Ishikawa (cell line): ENCODE measurements around the gene BMERB1.
A peak's percentile ranks its signal among the peaks of the same experiment; 100 is the strongest.

Source experiments
- CEBPB ChIP-seq: IDR thresholded peaks from 2 replicates; pipeline ENCODE4 v1.6.1; 2012
- CREB1 ChIP-seq: IDR thresholded peaks from 2 replicates; pipeline ENCODE4 v1.6.1; 2012; ENCODE audit warnings: low read depth
- EGR1 ChIP-seq: IDR thresholded peaks from 2 replicates; pipeline ENCODE4 v1.6.1; 2012
- EP300 ChIP-seq: IDR thresholded peaks from 2 replicates; pipeline ENCODE4 v1.6.1; 2012; ENCODE audit warnings: borderline replicate concordance
- FOXM1 ChIP-seq: IDR thresholded peaks from 2 replicates; pipeline ENCODE4 v1.6.1; 2012; ENCODE audit warnings: low read depth, borderline replicate concordance
- NFIC ChIP-seq: IDR thresholded peaks from 2 replicates; pipeline ENCODE4 v1.6.1; 2012
- RAD21 ChIP-seq: IDR thresholded peaks from 2 replicates; pipeline ENCODE4 v1.6.1; 2012; ENCODE audit warnings: low read depth
- TAF1 ChIP-seq: IDR thresholded peaks from 2 replicates; pipeline ENCODE4 v1.6.1; 2012; ENCODE audit warnings: low read depth, mild to moderate bottlenecking
- TCF12 ChIP-seq: IDR thresholded peaks from 2 replicates; pipeline ENCODE4 v1.6.1; 2012; ENCODE audit warnings: low read depth
- TEAD4 ChIP-seq: IDR thresholded peaks from 2 replicates; pipeline ENCODE4 v1.6.1; 2012
- YY1 ChIP-seq: IDR thresholded peaks from 2 replicates; pipeline ENCODE4 v1.6.1; 2012; ENCODE audit warnings: low read depth
- ZBTB7A ChIP-seq: IDR thresholded peaks from 2 replicates; pipeline ENCODE4 v1.6.1; 2012; ENCODE audit warnings: low read depth
- TF ChIP-seq, protein P1 (sequence below): IDR thresholded peaks from 2 replicates; pipeline ENCODE4 v1.6.1; 2012
- TF ChIP-seq, protein P2 (sequence below): IDR thresholded peaks from 2 replicates; pipeline ENCODE4 v1.6.1; 2012; ENCODE audit warnings: low read depth, mild to moderate bottlenecking
- TF ChIP-seq, protein P3 (sequence below): IDR thresholded peaks from 2 replicates; pipeline ENCODE4 v1.6.1; 2012

The BMERB1 gene

DNA sequence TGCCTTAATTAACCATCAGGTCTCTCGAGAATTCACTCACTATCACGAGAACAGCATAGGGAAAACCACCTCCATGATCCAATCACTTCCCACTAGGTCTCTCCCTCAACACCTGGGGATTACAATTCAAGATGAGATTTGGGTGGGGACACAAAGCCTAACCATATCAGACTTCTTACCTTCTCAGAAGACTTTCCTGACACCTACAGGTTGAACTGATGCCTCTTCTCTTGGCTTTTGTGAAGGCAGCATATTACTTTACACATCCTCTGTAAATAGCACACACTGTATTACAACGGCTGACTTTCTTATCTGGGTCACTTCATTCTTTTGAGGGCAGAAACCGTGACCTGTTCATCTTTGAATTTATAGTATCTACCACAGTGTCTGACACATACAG is 23.6 kb downstream of the BMERB1 start:
- TF ChIP-seq NFIC: no peak
- peak; percentile 40; the same call in 1 of the 2 replicates for TF ChIP-seq RAD21

DNA sequence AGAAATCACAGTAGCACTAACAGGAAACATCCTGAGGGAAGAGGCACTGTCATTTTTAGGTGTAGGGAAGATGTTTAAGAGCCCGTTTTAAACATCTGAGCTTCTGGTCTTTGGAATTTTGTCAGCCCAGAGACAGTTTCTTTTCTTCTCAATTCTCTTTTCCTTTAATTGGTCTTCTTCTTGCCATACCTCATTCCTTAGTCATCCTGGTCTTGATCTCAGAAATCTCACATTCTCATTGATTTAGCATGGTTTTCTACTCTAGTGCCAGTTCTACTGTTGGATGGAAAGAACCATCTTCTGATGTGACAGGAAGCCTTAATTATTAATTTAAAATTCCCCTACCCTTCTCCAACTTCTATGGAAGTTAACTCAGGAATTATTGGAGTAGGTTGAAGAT is 25.4 kb downstream of the BMERB1 start:
- TF ChIP-seq CREB1 (no peak), EGR1 (no peak), FOXM1 (no peak), ZBTB7A (no peak), EP300 (no peak), TEAD4 (no peak), TCF12 (no peak), YY1 (no peak)
- TF ChIP-seq, protein P1, sequence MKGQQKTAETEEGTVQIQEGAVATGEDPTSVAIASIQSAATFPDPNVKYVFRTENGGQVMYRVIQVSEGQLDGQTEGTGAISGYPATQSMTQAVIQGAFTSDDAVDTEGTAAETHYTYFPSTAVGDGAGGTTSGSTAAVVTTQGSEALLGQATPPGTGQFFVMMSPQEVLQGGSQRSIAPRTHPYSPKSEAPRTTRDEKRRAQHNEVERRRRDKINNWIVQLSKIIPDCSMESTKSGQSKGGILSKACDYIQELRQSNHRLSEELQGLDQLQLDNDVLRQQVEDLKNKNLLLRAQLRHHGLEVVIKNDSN: no peak

DNA sequence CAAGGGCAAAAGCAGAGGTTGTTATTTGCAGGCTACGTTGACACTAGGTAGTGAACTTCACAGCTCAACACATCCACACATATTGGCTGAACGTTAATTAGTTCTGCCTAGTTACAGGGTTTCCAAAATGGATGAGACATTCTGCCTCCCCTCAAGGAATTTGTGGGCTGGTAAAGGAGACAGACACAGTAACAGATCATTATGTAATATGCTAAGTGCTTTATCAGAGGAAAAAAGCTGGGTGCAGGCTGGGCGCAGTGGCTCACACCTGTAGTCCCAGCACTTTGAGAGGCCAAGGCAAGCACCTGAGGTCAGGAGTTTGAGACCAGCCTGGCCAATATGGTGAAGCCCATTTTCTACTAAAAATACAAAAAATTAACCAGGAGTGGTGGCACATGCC is 26.2 kb downstream of the BMERB1 start:
- no peak for TF ChIP-seq TAF1
- TF ChIP-seq, protein P2, sequence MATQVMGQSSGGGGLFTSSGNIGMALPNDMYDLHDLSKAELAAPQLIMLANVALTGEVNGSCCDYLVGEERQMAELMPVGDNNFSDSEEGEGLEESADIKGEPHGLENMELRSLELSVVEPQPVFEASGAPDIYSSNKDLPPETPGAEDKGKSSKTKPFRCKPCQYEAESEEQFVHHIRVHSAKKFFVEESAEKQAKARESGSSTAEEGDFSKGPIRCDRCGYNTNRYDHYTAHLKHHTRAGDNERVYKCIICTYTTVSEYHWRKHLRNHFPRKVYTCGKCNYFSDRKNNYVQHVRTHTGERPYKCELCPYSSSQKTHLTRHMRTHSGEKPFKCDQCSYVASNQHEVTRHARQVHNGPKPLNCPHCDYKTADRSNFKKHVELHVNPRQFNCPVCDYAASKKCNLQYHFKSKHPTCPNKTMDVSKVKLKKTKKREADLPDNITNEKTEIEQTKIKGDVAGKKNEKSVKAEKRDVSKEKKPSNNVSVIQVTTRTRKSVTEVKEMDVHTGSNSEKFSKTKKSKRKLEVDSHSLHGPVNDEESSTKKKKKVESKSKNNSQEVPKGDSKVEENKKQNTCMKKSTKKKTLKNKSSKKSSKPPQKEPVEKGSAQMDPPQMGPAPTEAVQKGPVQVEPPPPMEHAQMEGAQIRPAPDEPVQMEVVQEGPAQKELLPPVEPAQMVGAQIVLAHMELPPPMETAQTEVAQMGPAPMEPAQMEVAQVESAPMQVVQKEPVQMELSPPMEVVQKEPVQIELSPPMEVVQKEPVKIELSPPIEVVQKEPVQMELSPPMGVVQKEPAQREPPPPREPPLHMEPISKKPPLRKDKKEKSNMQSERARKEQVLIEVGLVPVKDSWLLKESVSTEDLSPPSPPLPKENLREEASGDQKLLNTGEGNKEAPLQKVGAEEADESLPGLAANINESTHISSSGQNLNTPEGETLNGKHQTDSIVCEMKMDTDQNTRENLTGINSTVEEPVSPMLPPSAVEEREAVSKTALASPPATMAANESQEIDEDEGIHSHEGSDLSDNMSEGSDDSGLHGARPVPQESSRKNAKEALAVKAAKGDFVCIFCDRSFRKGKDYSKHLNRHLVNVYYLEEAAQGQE: no peak
- no peak for TF ChIP-seq EGR1
- TF ChIP-seq NFIC: no peak
- TF ChIP-seq CREB1: no peak
- TF ChIP-seq RAD21: no peak
- TF ChIP-seq, protein P1: no peak
- TF ChIP-seq YY1: no peak
- TF ChIP-seq TCF12: no peak
- TF ChIP-seq CEBPB: no peak
- TF ChIP-seq, protein P3, sequence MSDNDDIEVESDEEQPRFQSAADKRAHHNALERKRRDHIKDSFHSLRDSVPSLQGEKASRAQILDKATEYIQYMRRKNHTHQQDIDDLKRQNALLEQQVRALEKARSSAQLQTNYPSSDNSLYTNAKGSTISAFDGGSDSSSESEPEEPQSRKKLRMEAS: no peak
- TF ChIP-seq TEAD4: no peak
- no peak for TF ChIP-seq EP300
- no peak for TF ChIP-seq ZBTB7A
- no peak for TF ChIP-seq FOXM1

DNA sequence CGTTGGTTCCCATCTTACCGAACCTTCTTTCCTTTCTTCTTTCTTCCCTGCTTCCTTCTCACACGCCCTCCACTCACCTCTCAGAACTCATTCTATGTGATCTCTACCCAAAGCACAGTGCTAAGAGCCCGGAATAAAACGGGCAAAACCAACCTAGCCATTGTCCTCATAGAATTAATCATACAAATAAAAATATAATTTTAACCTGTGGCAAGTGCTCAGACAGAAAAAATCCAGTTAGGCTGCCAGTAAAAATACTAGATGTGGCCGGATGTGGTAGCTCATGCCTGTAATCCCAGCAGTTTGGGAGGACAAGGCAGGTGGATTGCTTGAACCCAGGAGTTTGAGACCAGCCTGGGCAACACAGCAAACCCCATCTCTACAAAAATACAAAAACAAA is 27.0 kb downstream of the BMERB1 start:
- no peak for TF ChIP-seq FOXM1
- TF ChIP-seq, protein P1: no peak
- no peak for TF ChIP-seq TCF12
- no peak for TF ChIP-seq TAF1
- TF ChIP-seq, protein P3: no peak
- no peak for TF ChIP-seq RAD21
- TF ChIP-seq CREB1: no peak
- no peak for TF ChIP-seq YY1
- no peak for TF ChIP-seq TEAD4
- no peak for TF ChIP-seq EGR1
- no peak for TF ChIP-seq ZBTB7A
- no peak for TF ChIP-seq CEBPB
- no peak for TF ChIP-seq EP300
- TF ChIP-seq NFIC: no peak

DNA sequence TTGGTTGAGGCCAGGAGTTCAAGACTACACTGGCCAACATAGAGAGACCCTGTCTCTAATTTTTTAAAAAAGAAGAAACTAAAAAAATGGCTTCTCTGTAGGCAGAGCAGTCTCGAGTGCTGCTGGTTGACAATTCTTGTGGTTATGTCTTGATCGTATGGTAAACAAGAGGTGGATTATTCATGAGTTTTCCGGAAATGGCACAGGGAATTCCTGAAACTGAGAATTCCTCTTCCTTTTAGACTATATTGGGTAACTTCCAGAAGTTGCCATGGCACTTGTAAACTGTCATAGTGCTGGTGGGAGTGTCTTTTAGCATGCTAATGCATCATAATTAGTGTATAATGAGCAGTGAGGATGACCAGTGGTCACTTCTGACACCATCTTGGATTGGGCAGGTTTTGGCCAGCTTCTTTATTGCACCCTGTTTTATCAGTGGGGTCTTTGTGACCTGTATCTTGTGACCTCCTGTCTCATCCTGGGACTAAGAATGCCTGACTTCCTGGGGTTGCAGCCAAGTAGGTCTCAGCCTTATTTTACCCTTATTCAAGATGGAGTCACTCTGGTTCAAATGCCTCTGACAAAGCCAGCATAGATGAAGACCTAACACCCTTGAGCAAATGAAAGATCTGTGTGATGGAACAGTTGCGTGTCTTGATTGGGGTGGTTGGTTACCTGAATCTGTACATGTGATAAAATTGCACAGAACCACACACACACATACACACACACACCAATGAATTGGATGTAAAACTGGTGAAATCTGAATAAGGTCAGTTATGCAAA is 30.2 kb downstream of the BMERB1 start:
- TF ChIP-seq TAF1 (no peak), CEBPB (no peak), FOXM1 (no peak), EGR1 (no peak), TEAD4 (no peak)
- TF ChIP-seq, protein P2: no peak

DNA sequence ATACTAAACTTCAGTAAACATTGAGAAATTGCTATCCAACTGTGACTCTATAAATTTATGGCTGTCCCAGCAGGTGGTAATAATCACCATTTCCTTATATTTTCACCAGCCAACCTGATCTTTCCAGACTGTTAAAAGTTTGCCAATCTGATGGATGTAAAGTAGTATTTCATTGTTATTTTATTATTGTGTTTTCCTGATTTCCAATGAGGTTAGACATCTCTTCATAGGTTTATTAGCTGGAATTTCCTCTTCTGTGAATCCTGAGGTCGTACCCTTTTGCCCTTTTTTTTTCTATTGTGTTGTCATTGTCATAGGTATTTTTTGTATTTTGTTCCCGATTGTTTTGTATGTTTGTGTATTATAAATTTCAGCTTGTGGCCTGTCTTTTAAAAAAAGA is 31.7 kb downstream of the BMERB1 start:
- TF ChIP-seq TAF1 (no peak), ZBTB7A (no peak), NFIC (no peak), EP300 (no peak)
